CD4-positive, alpha-beta T cell (primary cell): ENCODE data around the gene TNS1. TPM values are rescaled to one million over a fixed set of nuclear protein-coding genes. Genes with fewer than 3 reads are reported as not detected.

Experiments
- ATAC-seq: fragments of 200-7000 bp; cut with Tn5 transposase; one replicate; pipeline ENCODE4 v1.10.0; 2022; ENCODE audit warnings: mild to moderate bottlenecking; ENCODE audit not compliant: poor library complexity
- CTCF ChIA-PET: fragments of 350-600 bp; sonication (Branson Sonifier 250); formaldehyde crosslinking; loops from one replicate; lab custom pipeline; 2021; ENCODE audit warnings: antibody characterized with exemption, inconsistent platforms; lab: Charles Lee
- POLR2A ChIA-PET: fragments of 350-600 bp; sonication (Branson Sonifier 250); formaldehyde crosslinking; loops from one replicate; lab custom pipeline; 2021; ENCODE audit warnings: antibody characterized with exemption, inconsistent platforms; lab: Charles Lee
- DNase-seq, 14 experiments: peaks; one replicate each; pipeline ENCODE4 v3.0.0-alpha.2; 2013 to 2020; ENCODE audit warnings: mixed read lengths in 2 of 14
- H3K27ac ChIP-seq, 2 donors: one replicate each; pipeline versions ENCODE4 v1.5.1 to v1.7.0; 2013; ENCODE audit warnings: low read length in 2 of 2, low read depth in 1 of 2, mild to moderate bottlenecking in 1 of 2
- H3K27me3 ChIP-seq, 2 experiments: 1 replicate in 1 of 2; 2 replicates in 1 of 2; pipeline versions ENCODE4 v1.6.1 to v1.7.0; 2013; ENCODE audit warnings: low read length in 2 of 2, control low read depth in 1 of 2, mild to moderate bottlenecking in 1 of 2, moderate library complexity in 1 of 2; ENCODE audit not compliant: insufficient read depth in 2 of 2, control insufficient read depth in 1 of 2
- H3K36me3 ChIP-seq: one replicate; pipeline ENCODE4 v1.6.1; 2013; ENCODE audit warnings: low read length, control low read depth; ENCODE audit not compliant: insufficient read depth
- H3K4me1 ChIP-seq: one replicate; pipeline ENCODE4 v1.6.1; 2013; ENCODE audit warnings: low read length, control low read depth; ENCODE audit not compliant: insufficient read depth
- H3K4me3 ChIP-seq: one replicate; pipeline ENCODE4 v1.5.1; 2013; ENCODE audit warnings: mild to moderate bottlenecking, low read length, moderate library complexity
- H3K9me3 ChIP-seq, 2 experiments: 1 replicate in 1 of 2; 2 replicates in 1 of 2; pipeline versions ENCODE4 v1.6.1 to v1.7.0; 2013; ENCODE audit warnings: low read length in 2 of 2, mild to moderate bottlenecking in 2 of 2, control low read depth in 1 of 2, moderate library complexity in 1 of 2; ENCODE audit not compliant: control insufficient read depth in 1 of 2, insufficient read depth in 1 of 2
- H3K27ac Mint-ChIP-seq: one replicate; pipeline ENCODE4 v1.8.0; 2020; ENCODE audit warnings: mixed read lengths
- H3K27me3 Mint-ChIP-seq: one replicate; pipeline ENCODE4 v1.8.0; 2021; ENCODE audit warnings: mixed read lengths
- H3K36me3 Mint-ChIP-seq: one replicate; pipeline ENCODE4 v1.8.0; 2021; ENCODE audit warnings: low read depth, mixed read lengths
- H3K4me1 Mint-ChIP-seq: one replicate; pipeline ENCODE4 v1.8.0; 2021; ENCODE audit warnings: low read depth, mixed read lengths
- H3K4me3 Mint-ChIP-seq: one replicate; pipeline ENCODE4 v1.8.0; 2020; ENCODE audit warnings: mild to moderate bottlenecking, mixed read lengths
- H3K9me3 Mint-ChIP-seq: one replicate; pipeline ENCODE4 v1.8.0; 2020; ENCODE audit warnings: mixed read lengths
- intact Hi-C, 2 experiments: fragments of 100-400 bp; cut with DNase I in 1 of 2; cut with micrococcal nuclease in 1 of 2; formaldehyde crosslinking; loops; one replicate each; pipeline versions ENCODE4 v1.15.1 to v1.9.0; 2023 to 2025; cut with DNase I, micrococcal nuclease
- total RNA-seq, 174 experiments: library from RNA in 2 of 174; stranded (reverse) in 2 of 174; gene quantifications; one replicate each; pipeline ENCODE4 v1.2.3 and lab custom pipeline; 2021 to 2026
- TF ChIP-seq, protein P1 (sequence below): fragments of 200-600 bp; IDR thresholded peaks from one replicate; pipeline ENCODE4 v1.8.0; 2022; ENCODE audit warnings: antibody characterized with exemption, mild to moderate bottlenecking

TNS1 gene
- total RNA-seq, 2 experiments from 2014 or later, result 0.25 to 0.34 TPM

DNA sequence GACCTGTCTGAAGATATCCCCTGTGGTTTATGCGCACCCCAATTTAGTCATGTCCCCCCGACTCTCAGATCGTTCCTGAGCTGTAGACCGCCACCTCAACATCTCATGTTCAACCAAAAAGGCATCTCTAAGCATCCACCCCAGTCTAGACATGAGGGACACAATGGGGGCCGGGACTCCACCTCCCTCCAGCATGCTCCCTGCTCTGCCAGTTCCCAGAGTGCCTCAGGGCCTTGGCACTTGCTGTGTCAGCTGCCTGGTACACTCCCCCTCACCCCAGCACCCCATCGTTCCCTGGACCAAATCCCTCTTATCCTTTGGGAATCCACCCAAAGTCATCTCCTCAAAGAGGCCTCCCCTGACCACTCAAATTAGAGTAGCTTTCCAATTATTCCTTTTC lies 22.2 kb downstream of the TNS1 start:
- H3K27ac ChIP-seq, result no peak overlapping the region
- Mint-ChIP-seq H3K36me3 (no peaks in the 10 kb centered on the region), H3K9me3 (no peaks in the 10 kb centered on the region), H3K4me3 (no peak overlapping the region), H3K27ac (no peak overlapping the region), H3K27me3 (peaks cover 9% of the 10 kb centered on the region), H3K4me1 (no peaks in the 10 kb centered on the region)
- no peaks in the 10 kb centered on the region for H3K36me3 ChIP-seq
- peaks cover 0 to 11% of the 10 kb centered on the region in 2 experiments for H3K9me3 ChIP-seq
- H3K4me1 ChIP-seq, result no peaks in the 10 kb centered on the region
- intact Hi-C loops, result no loop called here
- H3K27me3 ChIP-seq, result peaks cover 0 to 3% of the 10 kb centered on the region in 2 experiments
- ChIA-PET POLR2A (no interaction called here), CTCF (no interaction called here)
- ATAC-seq (no peak), DNase-seq (no peak)
- no peak overlapping the region for H3K4me3 ChIP-seq
- TF ChIP-seq, protein P1, sequence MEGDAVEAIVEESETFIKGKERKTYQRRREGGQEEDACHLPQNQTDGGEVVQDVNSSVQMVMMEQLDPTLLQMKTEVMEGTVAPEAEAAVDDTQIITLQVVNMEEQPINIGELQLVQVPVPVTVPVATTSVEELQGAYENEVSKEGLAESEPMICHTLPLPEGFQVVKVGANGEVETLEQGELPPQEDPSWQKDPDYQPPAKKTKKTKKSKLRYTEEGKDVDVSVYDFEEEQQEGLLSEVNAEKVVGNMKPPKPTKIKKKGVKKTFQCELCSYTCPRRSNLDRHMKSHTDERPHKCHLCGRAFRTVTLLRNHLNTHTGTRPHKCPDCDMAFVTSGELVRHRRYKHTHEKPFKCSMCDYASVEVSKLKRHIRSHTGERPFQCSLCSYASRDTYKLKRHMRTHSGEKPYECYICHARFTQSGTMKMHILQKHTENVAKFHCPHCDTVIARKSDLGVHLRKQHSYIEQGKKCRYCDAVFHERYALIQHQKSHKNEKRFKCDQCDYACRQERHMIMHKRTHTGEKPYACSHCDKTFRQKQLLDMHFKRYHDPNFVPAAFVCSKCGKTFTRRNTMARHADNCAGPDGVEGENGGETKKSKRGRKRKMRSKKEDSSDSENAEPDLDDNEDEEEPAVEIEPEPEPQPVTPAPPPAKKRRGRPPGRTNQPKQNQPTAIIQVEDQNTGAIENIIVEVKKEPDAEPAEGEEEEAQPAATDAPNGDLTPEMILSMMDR, result no peak

DNA sequence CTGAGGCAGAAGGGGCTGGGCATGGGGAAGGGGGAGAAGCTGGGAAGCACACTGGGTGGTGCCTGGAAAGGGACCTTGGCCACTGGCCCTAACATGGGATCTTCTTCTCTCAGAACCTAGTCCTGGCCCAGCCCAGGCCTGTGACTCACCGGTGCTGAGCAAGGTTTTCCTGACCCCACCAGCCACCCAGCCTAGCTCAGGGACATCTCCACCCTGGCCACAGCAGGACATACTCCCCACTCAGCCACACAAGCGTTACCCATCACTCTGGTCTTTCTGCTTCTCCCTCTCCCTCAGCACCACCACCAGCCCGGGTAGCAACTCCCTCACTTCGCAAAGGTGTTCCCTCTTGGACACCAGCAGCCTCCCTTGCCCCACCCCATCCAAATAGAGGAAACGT lies 22.8 kb downstream of the TNS1 start:
- Histone ChIP-seq H3K4me3 (no peak overlapping the region), H3K9me3 (peaks cover 0 to 11% of the 10 kb centered on the region in 2 experiments), H3K36me3 (no peaks in the 10 kb centered on the region), H3K27me3 (peaks cover 0 to 3% of the 10 kb centered on the region in 2 experiments), H3K27ac (no peak overlapping the region), H3K4me1 (no peaks in the 10 kb centered on the region)
- DNase-seq (no peak), ATAC-seq (no peak)
- H3K27ac Mint-ChIP-seq, result no peak overlapping the region
- no peaks in the 10 kb centered on the region for H3K9me3 Mint-ChIP-seq
- no peaks in the 10 kb centered on the region for H3K36me3 Mint-ChIP-seq
- H3K27me3 Mint-ChIP-seq, result peaks cover 9% of the 10 kb centered on the region
- intact Hi-C loops, result no loop called here
- H3K4me3 Mint-ChIP-seq, result no peak overlapping the region
- POLR2A ChIA-PET, result no interaction called here
- TF ChIP-seq, protein P1, result no peak
- CTCF ChIA-PET, result no interaction called here
- H3K4me1 Mint-ChIP-seq, result no peaks in the 10 kb centered on the region

DNA sequence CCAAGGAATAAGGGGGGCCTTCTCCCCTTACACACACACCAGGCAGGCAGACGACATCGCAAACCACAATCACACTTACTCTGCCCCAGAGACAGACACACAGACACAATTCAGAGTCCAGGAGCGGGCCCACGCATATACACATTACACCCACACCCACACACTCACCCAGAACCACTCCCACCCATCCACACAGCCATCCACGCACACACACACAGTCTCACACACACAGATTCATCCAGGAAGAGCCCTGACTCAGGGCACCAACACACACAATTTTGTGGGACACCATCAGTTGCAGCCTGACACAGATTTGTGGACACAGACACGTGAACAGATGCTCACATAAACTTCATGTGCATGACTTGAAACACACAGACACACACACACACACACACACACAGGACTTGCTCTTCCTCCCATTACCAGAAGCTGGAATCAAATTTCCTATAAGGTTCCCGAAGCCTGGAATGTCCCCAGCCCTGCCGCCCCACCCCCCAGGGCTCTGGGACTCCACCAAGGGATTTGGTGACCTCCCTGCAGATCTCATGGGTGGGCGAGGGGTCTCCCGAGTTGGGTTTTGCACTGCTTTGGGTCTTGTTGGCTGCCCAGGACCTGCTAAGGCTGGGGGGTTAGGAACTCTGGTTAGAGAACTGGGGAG lies 23.5 kb downstream of the TNS1 start:
- Mint-ChIP-seq H3K4me1 (no peaks in the 10 kb centered on the region), H3K36me3 (no peaks in the 10 kb centered on the region), H3K9me3 (no peaks in the 10 kb centered on the region), H3K27ac (no peak overlapping the region), H3K27me3 (peaks cover 9% of the 10 kb centered on the region), H3K4me3 (no peak overlapping the region)
- Histone ChIP-seq H3K4me3 (no peak overlapping the region), H3K27ac (no peak overlapping the region), H3K36me3 (no peaks in the 10 kb centered on the region), H3K27me3 (peaks cover 0 to 3% of the 10 kb centered on the region in 2 experiments), H3K9me3 (peaks cover 0 to 11% of the 10 kb centered on the region in 2 experiments), H3K4me1 (no peaks in the 10 kb centered on the region)
- CTCF ChIA-PET, result no interaction called here
- DNase-seq (no peak), ATAC-seq (no peak)
- intact Hi-C loops, result no loop called here
- POLR2A ChIA-PET, result no interaction called here
- TF ChIP-seq, protein P1, result no peak
